Amniotic epithelial cell (primary cell): Measurements from ENCODE around the gene SLIT1.
A peak's percentile ranks its signal among the peaks of the same experiment; 100 is the strongest.

Experiments
- DNase-seq: peaks from one replicate; pipeline ENCODE4 v3.0.0-alpha.2; 2010; ENCODE audit warnings: low read depth

The SLIT1 gene

GRCh38 chr10:96971324-96971723 lies 214.4 kb downstream of the SLIT1 start:
- no peak for DNase-seq

GRCh38 chr10:96968682-96969423 lies 216.9 kb downstream of the SLIT1 start:
- DNase-seq = no peak

GRCh38 chr10:96967847-96968246 lies 217.9 kb downstream of the SLIT1 start:
- peak; percentile 17 for DNase-seq

- DNase-seq = no peak
Observed at GRCh38 chr10:96964131-96964530, 221.6 kb downstream of the SLIT1 start.

GRCh38 chr10:96960872-96961271 lies 224.9 kb downstream of the SLIT1 start:
- peak; percentile 8 for DNase-seq

GRCh38 chr10:96959733-96960132 lies 226.0 kb downstream of the SLIT1 start:
- DNase-seq = no peak

GRCh38 chr10:96958071-96958470 lies 227.7 kb downstream of the SLIT1 start:
- no peak for DNase-seq

- no peak for DNase-seq
Observed at GRCh38 chr10:96955794-96956193, 230.0 kb downstream of the SLIT1 start.

DNA sequence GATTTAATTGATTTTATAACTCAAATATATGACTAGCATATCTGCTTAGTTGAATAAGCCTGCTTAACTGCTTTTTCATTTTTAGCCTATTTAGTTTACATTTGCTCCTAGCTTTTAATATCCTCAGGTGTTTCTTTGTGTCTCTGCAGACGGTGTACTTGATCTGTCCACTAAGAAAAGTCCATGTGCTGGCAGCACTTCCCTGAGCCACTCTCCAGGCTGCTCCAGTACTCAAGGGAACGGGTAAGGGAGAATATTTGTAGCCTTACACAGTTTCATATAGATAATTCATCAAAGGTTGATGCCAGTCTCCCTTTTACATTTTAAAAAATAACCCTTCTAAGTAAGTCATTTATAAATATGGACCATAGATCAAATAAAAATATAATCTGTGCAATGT lies 233.8 kb downstream of the SLIT1 start:
- no peak for DNase-seq

GRCh38 chr10:96949039-96949683 lies 236.6 kb downstream of the SLIT1 start:
- no peak for DNase-seq
